Measurements from ENCODE around the gene ZFX.

ZFX gene

DNA sequence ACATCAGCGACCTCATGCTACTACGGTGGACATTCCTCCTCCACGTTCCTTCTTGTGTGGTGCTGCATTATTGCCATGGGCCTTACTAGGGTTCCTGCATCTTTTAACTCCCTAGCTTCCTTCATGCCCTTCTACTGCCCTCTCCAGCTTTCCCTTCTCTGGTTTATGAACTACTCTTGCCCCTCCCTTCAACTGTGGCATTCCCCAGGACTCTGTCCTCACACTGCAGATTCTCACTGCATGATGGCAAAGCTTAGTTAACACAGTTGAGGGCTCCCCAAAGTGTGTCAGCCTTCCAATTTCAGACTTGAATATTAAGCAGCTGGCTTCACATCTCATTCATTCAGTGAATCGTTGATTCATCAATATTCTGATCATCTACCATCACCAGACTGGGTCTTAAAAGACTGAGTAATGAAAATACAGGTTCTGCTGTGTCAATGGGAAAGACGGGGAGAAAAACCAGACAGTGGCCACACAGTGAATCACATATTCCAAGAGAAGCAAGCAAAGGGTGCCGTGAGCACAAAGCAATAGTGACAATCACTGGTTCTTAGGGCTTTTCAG lies 53.0 kb downstream of the ZFX start:
- DNase-seq (ENCODE audit: low spot score): no peak

DNA sequence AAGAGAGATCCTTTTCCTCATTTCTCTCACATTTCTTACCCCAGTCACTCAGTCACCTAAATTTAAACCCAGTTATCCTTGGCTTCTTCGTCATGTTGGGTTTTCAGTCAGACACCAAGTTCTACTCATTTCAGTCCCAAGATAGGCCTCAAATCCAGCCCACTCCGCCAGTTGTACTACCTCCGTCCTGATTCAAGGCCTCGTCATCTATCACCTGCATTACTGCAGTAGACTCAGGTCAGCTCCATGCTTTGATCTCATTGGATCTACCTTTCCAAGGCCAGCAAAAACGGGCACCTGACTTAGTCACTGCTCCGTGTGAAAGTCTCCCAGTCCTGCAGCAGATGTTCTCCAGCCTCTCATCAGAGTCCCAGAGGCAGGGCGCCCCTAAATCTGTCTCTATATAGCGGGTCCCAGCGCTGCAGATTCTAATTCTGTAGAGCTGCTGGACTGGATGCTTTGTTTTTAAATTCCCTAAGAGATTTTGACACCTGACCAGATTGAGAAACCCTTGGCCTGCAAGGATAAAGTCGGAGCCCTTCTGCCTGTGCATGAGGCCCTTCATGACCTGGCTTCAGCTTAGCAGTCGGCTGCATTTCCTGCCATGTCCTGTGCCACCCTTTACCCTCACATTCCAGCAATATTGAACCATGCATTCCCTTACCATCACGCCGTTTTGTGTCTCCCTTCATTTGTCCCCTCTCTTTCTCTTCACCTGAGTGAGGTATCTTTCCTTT lies 53.7 kb downstream of the ZFX start:
- DNase-seq (ENCODE audit: low spot score): no peak

DNA sequence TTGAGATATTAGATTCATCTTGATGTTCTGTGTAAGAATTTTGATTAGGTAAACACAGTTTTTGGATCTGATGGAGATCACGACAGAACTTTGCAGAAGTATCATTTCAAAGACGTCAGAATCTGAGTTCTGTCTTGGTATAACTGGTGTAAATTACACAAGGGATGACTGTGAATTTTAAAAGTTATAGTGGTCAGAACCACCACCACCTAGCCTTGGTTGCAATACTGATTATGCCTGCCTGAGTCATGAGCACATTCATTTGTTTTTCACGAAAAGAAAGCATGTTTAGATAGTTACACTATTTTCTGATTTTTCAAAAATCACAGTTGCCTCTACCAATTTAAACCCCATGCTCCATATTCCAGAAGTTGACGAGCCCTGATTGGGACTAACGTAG lies 54.8 kb downstream of the ZFX start:
- no peak for DNase-seq (ENCODE audit: low spot score)

GRCh38 chrX:24204958-24205357 lies 55.4 kb downstream of the ZFX start:
- DNase-seq (ENCODE audit: low spot score): no peak

- no peak for DNase-seq (ENCODE audit: low spot score)
Observed at GRCh38 chrX:24207826-24208225, 58.3 kb downstream of the ZFX start.

DNA sequence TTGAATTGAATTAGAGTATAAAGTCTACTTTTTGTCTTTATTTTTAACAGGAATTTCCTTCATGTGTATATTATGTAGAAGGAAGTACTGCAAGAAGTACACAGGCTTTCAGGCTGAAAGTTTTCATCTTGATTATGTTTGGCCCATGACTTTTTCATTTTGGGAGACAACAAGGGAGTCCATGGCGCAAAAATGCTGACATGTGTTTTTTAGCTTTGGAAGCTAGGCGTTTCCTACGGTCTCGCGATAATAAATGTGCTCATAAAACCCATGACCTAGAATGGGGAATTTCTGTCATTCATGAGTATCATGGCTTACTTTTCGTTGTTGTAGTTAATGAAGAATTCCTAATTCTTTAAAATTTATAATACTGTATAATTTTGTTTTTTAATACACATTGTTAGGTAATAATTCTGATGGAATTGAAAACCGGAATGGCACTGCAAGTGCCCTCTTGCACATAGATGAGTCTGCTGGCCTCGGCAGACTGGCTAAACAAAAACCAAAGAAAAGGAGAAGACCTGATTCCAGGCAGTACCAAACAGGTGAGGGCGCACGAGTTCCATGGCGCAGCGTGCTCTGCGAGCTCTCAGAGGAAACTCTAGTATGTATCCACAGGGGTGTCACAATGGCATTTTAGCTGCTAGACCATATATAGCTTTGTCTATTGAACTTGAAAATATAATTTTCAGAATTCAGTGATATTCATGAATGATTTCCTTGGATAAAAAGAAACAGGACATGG lies 59.1 kb downstream of the ZFX start:
- DNase-seq (ENCODE audit: low spot score): no peak

DNA sequence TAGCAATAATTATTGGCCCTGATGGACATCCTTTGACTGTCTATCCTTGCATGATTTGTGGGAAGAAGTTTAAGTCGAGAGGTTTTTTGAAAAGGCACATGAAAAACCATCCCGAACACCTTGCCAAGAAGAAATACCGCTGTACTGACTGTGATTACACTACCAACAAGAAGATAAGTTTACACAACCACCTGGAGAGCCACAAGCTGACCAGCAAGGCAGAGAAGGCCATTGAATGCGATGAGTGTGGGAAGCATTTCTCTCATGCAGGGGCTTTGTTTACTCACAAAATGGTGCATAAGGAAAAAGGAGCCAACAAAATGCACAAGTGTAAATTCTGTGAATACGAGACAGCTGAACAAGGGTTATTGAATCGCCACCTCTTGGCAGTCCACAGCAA lies 60.7 kb downstream of the ZFX start:
- DNase-seq (ENCODE audit: low spot score): no peak

DNA sequence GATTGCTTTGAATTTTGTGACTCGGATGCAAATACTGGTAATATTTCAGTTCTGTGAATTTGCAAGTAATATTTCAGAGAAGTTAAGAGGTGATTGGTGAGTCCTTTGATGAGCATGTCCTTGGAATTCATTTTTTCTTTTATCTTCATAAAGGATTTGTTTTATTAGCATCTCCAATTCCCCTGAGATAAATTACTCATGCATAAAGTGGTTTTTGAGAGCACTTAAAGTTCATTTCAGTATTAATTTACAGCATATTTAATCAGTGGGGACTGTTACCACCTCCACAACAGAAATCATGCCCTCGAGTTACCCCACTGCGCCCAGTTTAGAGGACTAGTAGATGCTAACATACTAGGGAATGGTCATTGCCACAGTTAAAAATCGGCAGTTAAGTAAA lies 65.0 kb downstream of the ZFX start:
- DNase-seq (ENCODE audit: low spot score): no peak

DNA sequence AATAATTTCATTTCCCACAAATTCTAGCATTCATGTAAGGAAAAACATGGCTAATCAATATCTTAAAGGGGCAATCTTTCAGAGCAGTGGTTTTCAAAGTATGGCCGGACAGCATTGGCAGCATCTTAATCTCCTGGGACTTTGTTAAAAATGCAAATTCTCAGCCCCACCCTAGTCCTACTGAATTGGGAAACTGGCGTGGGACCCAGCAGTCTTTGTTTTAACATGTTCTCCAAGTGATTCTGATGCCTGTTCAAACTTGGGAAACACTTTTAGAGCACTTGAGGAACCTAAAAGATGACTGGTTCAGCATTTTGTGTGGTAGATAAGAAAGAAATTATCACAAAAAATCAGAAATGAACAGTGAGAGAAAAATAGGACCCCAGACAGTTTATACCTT lies 65.7 kb downstream of the ZFX start:
- DNase-seq (ENCODE audit: low spot score): no peak

DNA sequence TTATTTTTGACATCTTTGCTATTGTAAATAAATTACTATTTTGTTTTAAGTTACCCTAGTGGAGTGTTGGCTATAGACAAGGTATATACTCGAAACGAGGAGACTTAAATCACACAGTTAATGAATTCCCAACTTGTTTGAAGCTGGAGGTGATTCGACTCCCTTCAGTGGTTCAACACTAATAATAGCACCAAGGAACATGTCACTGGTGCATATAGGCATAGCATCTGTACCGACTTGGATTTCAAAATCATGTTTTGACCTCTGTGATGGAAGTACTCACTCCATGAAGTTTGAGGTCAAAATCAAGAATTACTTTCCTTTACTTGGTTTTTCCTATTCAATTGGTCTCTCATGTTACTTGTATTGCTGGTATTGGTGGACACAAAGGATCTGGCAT lies 66.5 kb downstream of the ZFX start:
- DNase-seq (ENCODE audit: low spot score): no peak

GRCh38 chrX:24216827-24217226 lies 67.3 kb downstream of the ZFX start:
- no peak for DNase-seq (ENCODE audit: low spot score)

DNA sequence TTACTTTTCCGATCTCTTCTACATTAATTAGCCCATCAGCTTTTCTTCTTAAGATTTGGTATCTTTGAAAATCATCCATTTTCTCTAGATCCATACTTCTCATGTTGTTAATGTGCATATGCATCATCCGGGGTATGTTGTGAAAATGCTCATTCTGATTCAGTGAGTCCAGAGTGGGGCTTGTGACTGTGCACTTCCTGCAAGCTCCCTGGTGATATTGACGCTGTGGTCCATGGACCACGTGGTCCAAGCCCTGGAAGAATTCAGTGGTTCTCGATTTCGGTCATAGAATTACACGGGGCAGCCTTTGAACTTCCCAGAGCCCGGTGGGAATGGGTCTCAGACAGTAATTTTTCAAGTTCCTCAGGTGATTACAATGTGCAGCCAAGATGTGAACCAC lies 69.8 kb downstream of the ZFX start:
- no peak for DNase-seq (ENCODE audit: low spot score)

DNA sequence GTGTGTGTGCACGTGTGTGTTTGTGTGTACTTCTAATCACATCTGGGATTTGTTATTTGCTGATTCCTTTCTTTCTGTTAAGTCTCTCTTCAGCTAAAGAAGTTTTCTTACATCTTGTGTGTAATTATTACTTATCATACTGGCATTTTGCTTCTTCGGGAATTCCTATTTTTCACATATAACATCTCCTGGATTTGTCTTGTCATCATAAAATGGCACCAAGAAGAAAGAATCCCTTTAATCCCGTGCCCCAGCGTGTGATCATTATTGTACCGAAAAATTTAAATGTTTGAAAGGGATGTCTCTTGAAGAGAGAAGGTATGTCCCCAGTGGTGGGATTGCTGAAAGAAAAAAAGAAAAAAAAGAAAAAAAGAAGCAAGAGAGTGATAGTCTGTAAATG lies 72.3 kb downstream of the ZFX start:
- DNase-seq (ENCODE audit: low spot score): no peak

DNA sequence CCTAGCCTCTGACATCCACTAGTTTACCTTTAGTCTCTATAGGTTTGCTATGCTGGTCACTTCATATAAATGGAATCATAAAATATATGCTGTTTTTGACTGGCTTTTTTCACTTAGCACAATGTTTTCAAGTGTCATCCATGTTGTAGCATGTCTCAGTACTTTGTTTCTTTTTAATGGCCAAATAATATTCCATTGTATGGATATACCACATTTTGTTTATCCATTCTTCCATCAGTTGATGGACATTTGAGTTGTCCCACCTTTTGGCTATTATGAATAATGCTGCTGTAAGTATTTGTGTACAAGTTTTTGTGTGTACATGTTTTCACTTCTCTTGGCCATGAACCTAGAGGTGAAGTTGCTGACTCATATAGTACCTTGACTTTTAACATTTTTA lies 75.7 kb downstream of the ZFX start:
- DNase-seq (ENCODE audit: low spot score): no peak

DNA sequence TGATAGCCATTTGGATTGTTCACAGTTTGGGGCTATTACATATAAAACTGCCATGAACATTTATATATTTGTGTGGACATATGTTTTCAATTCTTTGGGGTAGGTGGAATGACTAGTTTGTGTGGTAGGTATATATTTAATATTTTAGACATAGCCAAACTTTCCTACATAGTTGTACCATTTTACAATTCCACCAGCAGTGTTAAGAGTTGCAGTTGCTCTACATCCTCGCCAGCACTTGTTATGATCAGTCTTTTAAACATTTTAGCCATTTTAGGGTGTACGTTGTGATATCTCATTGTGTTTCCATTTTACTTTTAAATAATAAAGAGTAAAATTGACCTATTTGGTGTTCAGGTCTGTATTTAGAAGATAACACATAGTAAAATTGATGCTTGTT lies 76.6 kb downstream of the ZFX start:
- no peak for DNase-seq (ENCODE audit: low spot score)

DNA sequence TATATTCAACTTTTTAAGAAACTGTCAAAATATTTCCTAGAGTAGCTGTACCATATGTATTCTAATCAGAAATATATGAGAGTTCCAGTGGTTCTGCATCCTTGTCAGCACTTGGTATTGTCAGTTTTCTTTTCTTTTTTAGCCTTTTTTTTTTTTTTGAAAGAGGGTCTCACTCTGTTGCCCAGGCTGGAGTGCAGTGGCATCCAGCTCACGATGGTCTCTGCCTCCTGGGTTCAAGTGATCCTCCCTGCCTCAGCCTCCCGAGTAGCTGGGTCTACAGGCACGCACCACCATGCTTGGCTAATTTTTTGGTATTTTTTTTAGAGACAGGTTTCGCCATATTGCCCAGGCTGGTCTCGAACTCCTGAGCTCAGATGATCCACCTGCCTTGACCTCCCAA lies 79.1 kb downstream of the ZFX start:
- no peak for DNase-seq (ENCODE audit: low spot score)

GRCh38 chrX:24229400-24229879 lies 79.9 kb downstream of the ZFX start:
- DNase-seq (ENCODE audit: low spot score): no peak

DNA sequence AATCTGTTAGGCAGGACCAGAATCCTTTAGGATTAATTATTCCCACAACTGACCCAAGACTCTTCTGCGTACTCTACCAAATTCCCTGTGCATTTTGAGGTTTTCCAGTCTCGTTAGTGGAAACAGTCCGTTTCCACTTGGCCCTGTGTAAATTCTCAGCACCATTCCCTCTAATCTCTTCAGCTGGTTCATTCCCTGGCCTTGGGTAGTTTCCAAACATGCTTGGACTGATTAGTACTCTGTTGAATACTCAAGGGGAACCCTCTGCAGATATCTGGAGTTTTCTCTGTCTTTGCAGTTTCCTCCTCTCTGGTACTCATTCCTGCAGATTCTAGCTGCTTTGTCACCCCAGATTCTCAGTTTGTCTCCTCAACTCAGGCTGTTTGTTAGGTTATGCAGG lies 80.4 kb downstream of the ZFX start:
- DNase-seq (ENCODE audit: low spot score): no peak

- no peak for DNase-seq (ENCODE audit: low spot score)
Observed at GRCh38 chrX:24231131-24231540, 81.6 kb downstream of the ZFX start.

DNA sequence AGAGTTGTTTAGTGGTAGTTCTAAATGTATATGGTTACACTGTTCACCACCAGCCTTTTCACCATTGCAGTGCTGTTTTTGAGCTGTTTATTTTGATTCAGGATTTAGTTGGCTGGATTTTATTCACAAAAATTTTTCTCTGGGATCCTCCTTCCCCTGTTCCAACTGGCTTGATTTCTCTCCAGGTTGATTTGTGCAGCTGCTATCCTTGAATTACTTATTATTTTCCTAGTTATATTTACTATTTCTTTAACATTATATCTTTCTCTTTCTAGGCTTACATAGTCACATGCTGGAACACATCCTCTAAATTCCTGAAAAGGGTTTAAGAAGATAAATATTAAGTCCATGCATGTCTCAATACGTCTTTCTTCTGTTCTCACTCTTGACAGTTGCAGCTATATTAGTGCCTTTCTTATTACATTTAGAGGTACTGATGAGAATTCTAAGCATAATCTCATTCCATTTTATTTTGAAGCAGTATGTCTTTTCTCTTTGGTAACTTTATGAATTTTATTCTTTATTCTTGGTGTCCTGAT lies 82.2 kb downstream of the ZFX start:
- DNase-seq (ENCODE audit: low spot score): no peak

- DNase-seq (ENCODE audit: low spot score): no peak
Observed at GRCh38 chrX:24232796-24233195, 83.3 kb downstream of the ZFX start.

GRCh38 chrX:24235084-24235710 lies 85.7 kb downstream of the ZFX start:
- DNase-seq (ENCODE audit: low spot score): no peak
